Neural cell (in vitro differentiated cells): ENCODE results near the gene NAB2. TPM values are rescaled to one million over a fixed set of nuclear protein-coding genes. Genes with fewer than 3 reads are reported as not detected.

ENCODE experiments used
- H2AFZ ChIP-seq: fragments of 200-600, 300-800 bp; sonication (generic), shearing (Covaris generic); 2 replicates; pipeline ENCODE4 v1.6.0; 2014; ENCODE audit warnings: low read depth, mild to moderate bottlenecking, antibody characterized with exemption, low read length, moderate library complexity
- H3F3A ChIP-seq: fragments of 200-600 bp; shearing (Covaris generic); 2 replicates; pipeline ENCODE4 v1.6.1; 2016; ENCODE audit warnings: mild to moderate bottlenecking, moderate library complexity, mixed read lengths, antibody characterized with exemption, low read length; ENCODE audit not compliant: insufficient read depth, poor library complexity, severe bottlenecking
- H3K27ac ChIP-seq: fragments of 200-600, 300-800 bp; sonication (generic), shearing (Covaris generic); 2 replicates; pipeline ENCODE4 v1.5.1; 2014; ENCODE audit warnings: mild to moderate bottlenecking, low read length, moderate library complexity
- H3K27me3 ChIP-seq: fragments of 300-800, 200-600 bp; sonication (generic), shearing (Covaris generic); 2 replicates; pipeline ENCODE4 v1.6.0; 2014; ENCODE audit warnings: mild to moderate bottlenecking, low read depth, low read length, moderate library complexity; ENCODE audit not compliant: insufficient read depth
- H3K36me3 ChIP-seq: fragments of 300-800, 200-600 bp; sonication (generic), shearing (Covaris generic); 2 replicates; pipeline ENCODE4 v1.5.1; 2014; ENCODE audit warnings: mild to moderate bottlenecking, antibody characterized with exemption, low read length, moderate library complexity; ENCODE audit not compliant: insufficient read depth
- H3K4me2 ChIP-seq: fragments of 300-800, 200-600 bp; sonication (generic), shearing (Covaris generic); 2 replicates; pipeline ENCODE4 v1.6.0; 2014; ENCODE audit warnings: mild to moderate bottlenecking, low read length
- H3K4me3 ChIP-seq: fragments of 300-800, 200-600 bp; sonication (generic), shearing (Covaris generic); 2 replicates; pipeline ENCODE4 v1.5.1; 2014; ENCODE audit warnings: mild to moderate bottlenecking, low read length, moderate library complexity
- H3K79me2 ChIP-seq: fragments of 200-600 bp; shearing (Covaris generic); replicated peaks from 2 replicates; pipeline ENCODE4 v1.6.0; 2014; ENCODE audit warnings: mild to moderate bottlenecking, low read length, moderate library complexity; ENCODE audit not compliant: insufficient read depth
- H3K9ac ChIP-seq: fragments of 300-800, 200-600 bp; sonication (generic), shearing (Covaris generic); 2 replicates; pipeline ENCODE4 v1.6.1; 2016; ENCODE audit warnings: mild to moderate bottlenecking, low read length, mixed read lengths
- H3K9me2 ChIP-seq: fragments of 200-600 bp; shearing (Covaris generic); 2 replicates; pipeline ENCODE4 v1.6.1; 2016; ENCODE audit warnings: mild to moderate bottlenecking, low read length, mixed read lengths; ENCODE audit not compliant: insufficient read depth
- H3K9me3 ChIP-seq: fragments of 200-600, 300-800 bp; sonication (generic), shearing (Covaris generic); 2 replicates; pipeline ENCODE4 v1.6.1; 2016; ENCODE audit warnings: mild to moderate bottlenecking, mixed run types, low read length, moderate library complexity, mixed read lengths
- H4K20me1 ChIP-seq: fragments of 200-600 bp; shearing (Covaris generic); 2 replicates; pipeline ENCODE4 v1.6.1; 2016; ENCODE audit warnings: mild to moderate bottlenecking, mixed run types; ENCODE audit not compliant: insufficient read depth
- EP300 ChIP-seq: fragments of 450-650 bp; conservative IDR thresholded peaks from 2 replicates; pipeline ENCODE4 v1.6.1; 2014; ENCODE audit warnings: antibody characterized with exemption, mild to moderate bottlenecking, moderate library complexity; ENCODE audit not compliant: poor library complexity, severe bottlenecking
- EZH2 ChIP-seq: fragments of 200-600, 300-800 bp; shearing (Covaris generic), sonication (generic); IDR thresholded peaks from 2 replicates; pipeline ENCODE4 v1.6.1; 2014; ENCODE audit warnings: antibody characterized with exemption, low read length, borderline replicate concordance, mild to moderate bottlenecking; ENCODE audit not compliant: insufficient read depth, poor library complexity, severe bottlenecking
- MXI1 ChIP-seq: fragments of 450-650 bp; conservative IDR thresholded peaks from 2 replicates; pipeline ENCODE4 v1.6.1; 2014; ENCODE audit warnings: antibody characterized with exemption, mild to moderate bottlenecking; ENCODE audit not compliant: poor library complexity, severe bottlenecking
- POLR2AphosphoS5 ChIP-seq: IDR thresholded peaks from 2 replicates; pipeline ENCODE4 v1.6.1; 2012
- RAD21 ChIP-seq: fragments of 450-650 bp; conservative IDR thresholded peaks from 2 replicates; pipeline ENCODE4 v1.6.1; 2014; ENCODE audit warnings: antibody characterized with exemption, mild to moderate bottlenecking, moderate library complexity
- REST ChIP-seq: IDR thresholded peaks from 2 replicates; pipeline ENCODE4 v1.6.1; 2012; ENCODE audit warnings: borderline replicate concordance
- SMC3 ChIP-seq: fragments of 450-650 bp; conservative IDR thresholded peaks from 2 replicates; pipeline ENCODE4 v1.6.1; 2014; ENCODE audit warnings: antibody characterized with exemption, mild to moderate bottlenecking, moderate library complexity; ENCODE audit not compliant: poor library complexity
- TAF1 ChIP-seq: IDR thresholded peaks from 2 replicates; pipeline ENCODE4 v1.6.1; 2012; ENCODE audit warnings: low read depth
- polyA plus RNA-seq: library from polyadenylated mRNA; depleted of rRNA; stranded (reverse); fragments of >200 nt; gene quantifications from 2 replicates; pipeline ENCODE4 v1.2.3, GENCODE V29; 2014
- TF ChIP-seq, protein P1 (sequence below): fragments of 450-650 bp; IDR thresholded peaks from 2 replicates; pipeline ENCODE4 v1.5.1; 2014; ENCODE audit warnings: antibody characterized with exemption, mild to moderate bottlenecking, moderate library complexity; ENCODE audit not compliant: poor library complexity, severe bottlenecking

The NAB2 gene
- polyA plus RNA-seq, 1 donor from 2014 or later, result 15.6 TPM

GRCh38 chr12:57116580-57117281 lies 27.8 kb downstream of the NAB2 start:
- H3K9me2 ChIP-seq, result no peaks in the 10 kb centered on the region
- H3K79me2 ChIP-seq, result no peaks in the 10 kb centered on the region
- no peak overlapping the region for H2AFZ ChIP-seq
- H3K36me3 ChIP-seq, result no peaks in the 10 kb centered on the region
- no peaks in the 10 kb centered on the region for H3F3A ChIP-seq
- no peaks in the 10 kb centered on the region for H3K9me3 ChIP-seq
- no peak overlapping the region for H3K27ac ChIP-seq
- H3K4me2 ChIP-seq, result no peak overlapping the region
- no peak overlapping the region for H3K4me3 ChIP-seq
- no peak overlapping the region for H3K9ac ChIP-seq
- no peaks in the 10 kb centered on the region for H4K20me1 ChIP-seq
- H3K27me3 ChIP-seq, result no peaks in the 10 kb centered on the region
- TF ChIP-seq MXI1 (no peak), TAF1 (no peak), REST (no peak), EZH2 (no peak), SMC3 (no peak), POLR2AphosphoS5 (no peak), EP300 (no peak), RAD21 (no peak)
- TF ChIP-seq, protein P1, sequence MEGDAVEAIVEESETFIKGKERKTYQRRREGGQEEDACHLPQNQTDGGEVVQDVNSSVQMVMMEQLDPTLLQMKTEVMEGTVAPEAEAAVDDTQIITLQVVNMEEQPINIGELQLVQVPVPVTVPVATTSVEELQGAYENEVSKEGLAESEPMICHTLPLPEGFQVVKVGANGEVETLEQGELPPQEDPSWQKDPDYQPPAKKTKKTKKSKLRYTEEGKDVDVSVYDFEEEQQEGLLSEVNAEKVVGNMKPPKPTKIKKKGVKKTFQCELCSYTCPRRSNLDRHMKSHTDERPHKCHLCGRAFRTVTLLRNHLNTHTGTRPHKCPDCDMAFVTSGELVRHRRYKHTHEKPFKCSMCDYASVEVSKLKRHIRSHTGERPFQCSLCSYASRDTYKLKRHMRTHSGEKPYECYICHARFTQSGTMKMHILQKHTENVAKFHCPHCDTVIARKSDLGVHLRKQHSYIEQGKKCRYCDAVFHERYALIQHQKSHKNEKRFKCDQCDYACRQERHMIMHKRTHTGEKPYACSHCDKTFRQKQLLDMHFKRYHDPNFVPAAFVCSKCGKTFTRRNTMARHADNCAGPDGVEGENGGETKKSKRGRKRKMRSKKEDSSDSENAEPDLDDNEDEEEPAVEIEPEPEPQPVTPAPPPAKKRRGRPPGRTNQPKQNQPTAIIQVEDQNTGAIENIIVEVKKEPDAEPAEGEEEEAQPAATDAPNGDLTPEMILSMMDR, result no peak

GRCh38 chr12:57118711-57119271 lies 29.9 kb downstream of the NAB2 start:
- H4K20me1 ChIP-seq, result no peaks in the 10 kb centered on the region
- H2AFZ ChIP-seq, result no peak overlapping the region
- no peaks in the 10 kb centered on the region for H3K9me2 ChIP-seq
- H3K4me3 ChIP-seq, result no peak overlapping the region
- H3K27me3 ChIP-seq, result no peaks in the 10 kb centered on the region
- H3K36me3 ChIP-seq, result no peaks in the 10 kb centered on the region
- no peak overlapping the region for H3K4me2 ChIP-seq
- TF ChIP-seq EZH2, result no peak
- TF ChIP-seq, protein P1, result no peak
- TF ChIP-seq RAD21, result no peak
- no peak for TF ChIP-seq EP300
- no peak for TF ChIP-seq POLR2AphosphoS5
- no peak for TF ChIP-seq SMC3
- no peak for TF ChIP-seq MXI1
- no peak for TF ChIP-seq REST
- no peak for TF ChIP-seq TAF1
- H3K27ac ChIP-seq, result no peak overlapping the region
- no peak overlapping the region for H3K9ac ChIP-seq
- H3K79me2 ChIP-seq, result no peaks in the 10 kb centered on the region
- H3F3A ChIP-seq, result no peaks in the 10 kb centered on the region
- H3K9me3 ChIP-seq, result no peaks in the 10 kb centered on the region
